ENCODE results near the gene P4HA3.

Gene P4HA3

DNA sequence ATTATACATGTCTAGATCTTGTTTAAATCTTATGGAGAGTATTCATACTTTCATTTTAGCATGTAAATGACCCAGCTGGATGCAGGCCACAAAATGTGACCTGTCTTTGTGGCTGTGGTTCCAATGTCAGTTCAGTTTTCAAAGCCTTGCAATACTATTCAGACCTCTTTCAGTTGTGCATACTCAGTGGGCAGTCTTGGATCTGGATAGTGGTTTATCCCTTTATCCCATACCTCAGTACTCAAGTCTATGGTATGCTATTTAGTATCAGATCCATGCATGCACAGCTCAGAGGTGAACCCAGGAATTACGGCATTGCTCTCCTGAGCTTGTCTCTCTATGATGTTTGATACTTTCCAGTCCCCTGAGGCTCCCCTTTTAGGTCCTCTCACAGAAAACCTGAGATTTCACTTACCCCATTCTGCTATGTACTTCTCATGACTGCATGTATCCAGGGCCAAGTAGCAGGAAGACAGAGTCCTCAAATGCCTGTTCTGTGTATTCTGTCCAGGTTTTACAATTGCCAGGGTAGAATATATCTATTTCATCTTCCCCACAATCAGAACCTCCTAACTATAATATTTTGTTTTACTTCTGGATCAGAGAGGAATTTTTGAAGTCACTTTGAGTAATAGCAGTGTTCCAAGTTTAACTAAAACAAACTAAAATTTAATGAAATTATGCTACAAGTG, 6.9 kb upstream of the P4HA3 start:
- DNase-seq (ENCODE audit: low spot score) = no peak
- no peak for FAIRE-seq

DNA sequence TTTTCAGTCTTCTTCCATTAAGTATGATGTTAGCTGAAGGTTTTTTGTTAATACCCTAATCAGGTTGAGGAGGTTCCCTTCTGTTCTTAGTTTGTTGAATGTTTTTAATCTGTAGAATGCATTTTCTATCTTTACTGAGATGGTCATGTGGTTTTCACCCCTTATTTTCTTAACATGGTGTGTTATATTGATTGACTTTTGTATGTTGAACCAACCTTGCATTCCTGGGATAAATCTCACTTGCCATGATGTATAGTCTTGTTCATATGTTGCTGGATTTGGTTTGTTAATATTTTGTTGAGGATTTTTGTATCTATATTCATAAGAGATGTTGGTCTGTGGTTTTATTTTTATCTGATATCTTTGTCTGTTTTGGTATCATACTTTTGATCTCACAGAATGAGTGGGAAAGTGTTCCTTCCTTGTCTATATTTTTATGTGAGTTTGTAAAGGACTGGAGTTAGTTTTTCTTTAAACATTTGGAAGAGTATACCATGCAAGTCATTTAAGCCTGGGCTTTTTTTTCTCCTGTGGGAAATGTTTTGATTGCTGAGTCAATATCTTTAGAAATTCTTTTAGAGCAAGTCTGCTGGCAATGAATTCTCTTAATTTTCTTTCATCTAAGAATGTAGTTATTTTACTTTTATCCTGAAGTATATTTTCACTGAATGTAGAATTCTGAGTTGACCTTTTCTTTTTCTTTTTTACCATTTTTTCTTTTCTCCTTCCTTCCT, 5.5 kb upstream of the P4HA3 start:
- no peak for FAIRE-seq
- DNase-seq (ENCODE audit: low spot score) = no peak

DNA sequence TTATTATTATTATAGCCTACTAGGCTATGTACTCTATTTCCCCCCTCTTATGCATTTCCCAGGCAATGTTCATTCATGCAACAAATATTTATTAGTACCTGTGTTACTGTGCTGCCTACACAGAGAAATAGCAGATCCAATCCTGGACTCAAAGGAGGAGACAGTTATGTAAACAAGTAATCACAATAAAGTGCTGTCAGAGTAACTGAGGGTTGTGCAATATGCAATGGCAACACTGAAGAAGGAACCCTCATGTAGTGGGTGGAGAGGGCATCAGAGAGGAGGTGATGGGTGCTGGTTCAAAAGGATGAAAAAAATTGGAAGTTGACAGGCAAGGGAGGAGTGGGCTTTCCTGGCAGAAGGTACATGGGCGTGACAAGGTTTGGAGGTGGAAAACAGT, 886 bp upstream of the P4HA3 start:
- DNase-seq (ENCODE audit: low spot score) (no peak), FAIRE-seq (no peak)

DNA sequence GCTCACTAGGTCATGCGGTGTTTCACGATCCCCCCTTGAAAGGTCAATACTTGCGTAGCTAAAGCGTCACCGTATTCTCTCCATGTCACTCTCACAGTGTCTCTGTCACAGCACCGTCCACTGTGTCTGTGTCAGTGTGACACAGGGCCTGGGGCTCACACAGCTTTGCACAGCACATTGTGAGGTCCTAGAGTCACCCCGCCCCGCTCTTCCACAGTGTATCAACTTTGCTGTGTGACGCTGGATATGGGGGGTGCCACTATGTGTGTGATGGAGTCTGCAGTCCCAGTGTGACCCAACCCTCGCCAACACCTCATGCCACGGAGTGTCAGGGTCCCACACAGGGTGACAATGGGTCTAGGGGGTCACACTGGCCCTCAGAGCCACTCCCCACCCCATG, 583 bp downstream of the P4HA3 start:
- no peak for DNase-seq (ENCODE audit: low spot score)
- FAIRE-seq = no peak

DNA sequence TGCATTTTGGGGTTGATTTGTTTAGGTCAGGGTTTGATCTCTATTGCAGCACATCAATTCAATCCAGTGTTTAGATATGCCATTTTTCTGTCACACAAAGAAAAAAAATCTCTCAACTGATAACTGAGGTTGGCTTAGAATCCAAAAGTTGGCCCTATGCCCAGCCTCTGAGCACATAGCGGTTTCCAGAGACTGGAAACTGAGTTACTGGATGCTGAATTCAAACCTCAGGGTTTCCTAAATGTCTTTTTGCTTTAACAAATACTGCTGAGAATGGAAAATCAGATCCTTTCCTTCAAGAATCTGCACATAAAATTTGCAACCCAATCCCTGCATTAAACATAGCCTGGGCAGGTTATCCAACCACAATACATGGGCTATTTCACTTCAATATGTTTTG, 4.0 kb downstream of the P4HA3 start:
- FAIRE-seq = no peak

DNA sequence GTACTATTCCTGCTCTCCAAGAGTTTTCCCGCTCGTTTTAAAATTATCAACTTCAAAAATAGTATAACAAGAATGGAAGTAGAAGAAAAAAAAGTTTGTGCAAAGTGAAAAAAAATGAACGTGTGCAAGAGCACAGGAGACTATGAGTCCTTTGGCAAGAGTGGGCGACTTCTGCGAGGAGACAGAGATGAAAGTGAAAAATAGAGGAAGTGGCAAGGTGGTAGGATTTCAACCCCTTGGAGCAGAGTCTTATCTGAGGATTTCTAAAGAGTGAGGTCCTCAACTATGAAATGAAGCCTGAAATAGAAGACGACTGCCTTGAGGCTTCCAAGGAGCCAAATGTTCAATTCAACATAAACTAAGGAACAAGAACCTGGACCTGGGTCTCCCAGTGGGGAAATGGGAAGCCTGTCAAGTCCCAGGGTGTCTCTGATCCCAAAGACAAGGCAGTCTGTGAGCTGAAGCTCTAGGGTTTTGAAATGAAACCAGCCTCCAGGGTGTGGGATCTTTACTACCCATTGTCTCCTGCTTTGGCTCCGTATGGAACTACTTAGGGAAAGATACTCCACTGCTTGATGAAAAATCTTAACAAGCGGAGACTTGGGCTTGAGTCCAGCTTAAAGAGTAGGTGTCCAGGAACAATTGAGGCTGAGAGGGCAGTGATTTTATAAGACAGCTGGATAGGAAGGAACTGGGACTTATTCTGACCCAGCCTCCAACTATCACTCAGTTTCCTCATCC, 4.8 kb downstream of the P4HA3 start:
- DNase-seq (ENCODE audit: low spot score) (no peak), FAIRE-seq (no peak)

More for the DNA sequence above, 4.0 kb downstream of the P4HA3 start:
- DNase-seq (ENCODE audit: low spot score) = no peak

DNA sequence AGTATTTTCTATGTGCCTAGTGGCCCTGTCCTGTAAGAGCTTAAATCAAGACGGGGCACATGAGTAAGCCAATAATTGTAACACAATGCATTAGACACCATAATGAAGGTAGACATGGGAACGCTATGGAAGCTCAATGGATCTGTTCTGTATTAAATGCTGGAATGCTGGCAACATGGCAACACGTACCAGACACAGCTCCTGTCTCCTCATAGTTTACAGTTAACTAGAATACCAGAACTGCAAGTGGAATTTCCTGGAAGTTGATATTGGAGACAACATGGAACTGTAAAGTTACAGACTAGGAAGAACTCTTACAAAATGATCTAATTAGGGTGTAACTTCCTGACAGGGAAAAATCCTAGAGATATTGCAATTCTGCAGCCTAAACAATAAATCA, 12.4 kb downstream of the P4HA3 start:
- no peak for DNase-seq (ENCODE audit: low spot score)
- no peak for FAIRE-seq

DNA sequence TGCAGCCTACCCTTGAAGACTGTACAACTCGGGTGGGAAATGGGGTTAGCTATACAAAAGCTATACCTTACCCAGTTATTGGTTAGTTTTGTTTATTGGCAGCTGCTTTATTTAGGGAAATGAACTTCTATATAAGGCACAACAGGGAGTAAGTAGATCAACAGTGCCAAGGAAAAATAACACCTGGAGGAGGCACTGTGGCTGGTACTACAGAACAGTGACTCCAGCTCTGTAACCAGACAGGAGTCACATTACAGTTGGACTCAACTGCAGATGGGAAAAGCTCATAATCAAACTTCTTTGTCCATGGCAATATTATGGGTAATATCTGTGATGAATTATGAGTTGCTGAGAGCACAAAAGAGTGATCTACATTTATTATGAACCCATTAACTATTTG, 14.0 kb downstream of the P4HA3 start:
- no peak for FAIRE-seq
- DNase-seq (ENCODE audit: low spot score) = no peak

DNA sequence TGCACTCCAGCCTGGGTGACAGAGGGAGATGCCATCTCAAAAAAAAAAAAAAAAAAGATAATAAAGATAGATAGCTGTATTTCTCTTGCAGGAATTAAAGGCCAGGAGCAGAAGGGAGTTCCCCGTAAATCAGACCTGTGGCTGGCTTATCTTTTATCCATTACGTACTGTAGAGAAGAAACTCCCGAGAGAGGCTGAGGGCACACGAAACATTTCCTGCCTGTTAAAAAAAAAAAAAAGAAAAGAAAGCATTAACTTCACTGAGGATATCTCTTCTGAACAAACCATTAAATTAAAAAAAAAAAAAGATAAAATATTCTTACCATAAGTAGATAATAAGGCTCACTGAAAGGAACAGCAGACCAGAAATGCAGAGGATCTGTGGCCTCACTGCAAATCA, 22.5 kb downstream of the P4HA3 start:
- DNase-seq (ENCODE audit: low spot score) = no peak
- FAIRE-seq = no peak

DNA sequence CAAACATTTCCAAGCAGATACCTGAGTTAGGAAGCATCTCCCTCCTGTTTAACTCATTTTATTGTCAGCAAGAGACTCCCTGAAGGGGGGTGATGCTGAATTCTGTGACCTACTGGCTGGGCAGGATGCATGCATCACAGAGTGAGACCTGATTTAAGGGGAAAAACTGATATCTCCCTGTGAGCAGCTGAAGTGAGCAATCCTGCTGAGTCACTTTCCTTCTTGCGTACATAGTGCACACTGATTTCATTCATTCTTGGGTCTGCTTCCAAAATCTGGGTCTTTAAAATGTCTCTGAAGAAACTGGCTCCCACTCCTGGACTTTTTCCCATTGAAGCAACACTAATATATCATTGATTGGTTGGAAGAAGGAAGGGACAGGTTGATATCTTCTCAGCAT, 23.3 kb downstream of the P4HA3 start:
- peak; percentile 66 for DNase-seq (ENCODE audit: low spot score)
- FAIRE-seq = no peak

DNA sequence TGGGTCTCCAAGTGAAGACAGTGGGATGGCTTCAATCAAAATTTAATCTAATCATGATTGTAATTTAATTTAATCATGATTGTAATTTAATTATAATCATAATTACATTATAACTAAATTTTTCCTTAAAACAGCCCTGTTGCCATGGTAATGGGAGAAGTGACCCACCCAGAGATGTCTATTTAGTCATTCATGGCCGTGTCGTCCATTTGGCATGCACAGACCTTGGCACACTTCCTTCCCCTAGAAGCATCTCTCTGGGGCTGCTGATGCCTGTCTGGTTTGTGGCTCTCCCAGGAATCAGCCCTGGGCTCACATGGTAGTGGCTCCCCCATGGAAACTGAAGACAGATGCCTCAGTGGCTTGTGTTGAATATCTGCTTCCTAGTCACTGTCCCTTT, 27.0 kb downstream of the P4HA3 start:
- FAIRE-seq = no peak
- no peak for DNase-seq (ENCODE audit: low spot score)

DNA sequence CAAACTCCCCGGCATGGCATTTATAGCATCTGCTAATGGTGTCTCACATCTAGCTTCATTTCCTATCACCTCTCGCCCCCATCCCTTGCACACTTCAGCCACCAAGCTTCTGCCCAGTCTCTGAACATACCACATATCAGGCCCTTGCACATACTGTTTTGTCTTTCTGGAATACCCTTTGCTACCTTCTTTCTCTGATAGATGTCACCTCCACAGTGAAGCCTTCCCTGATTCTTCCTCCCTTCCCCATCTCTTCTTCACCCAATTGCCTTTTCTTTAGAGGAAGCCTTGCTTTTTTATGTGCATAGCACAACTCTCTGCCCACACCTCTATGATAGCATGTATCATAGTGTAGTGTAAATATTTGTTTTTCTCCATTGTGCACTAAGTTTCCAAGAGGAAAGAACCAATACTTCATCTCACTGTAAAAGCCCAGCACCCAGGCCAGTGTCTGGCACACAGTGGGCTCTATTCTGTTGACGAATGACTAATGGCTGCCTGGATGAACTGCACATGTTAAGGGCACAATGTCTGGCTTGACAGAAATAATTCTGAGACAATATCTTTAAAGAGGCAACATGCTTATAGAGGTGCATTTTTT, 27.8 kb downstream of the P4HA3 start:
- FAIRE-seq (no peak), DNase-seq (ENCODE audit: low spot score) (no peak)

DNA sequence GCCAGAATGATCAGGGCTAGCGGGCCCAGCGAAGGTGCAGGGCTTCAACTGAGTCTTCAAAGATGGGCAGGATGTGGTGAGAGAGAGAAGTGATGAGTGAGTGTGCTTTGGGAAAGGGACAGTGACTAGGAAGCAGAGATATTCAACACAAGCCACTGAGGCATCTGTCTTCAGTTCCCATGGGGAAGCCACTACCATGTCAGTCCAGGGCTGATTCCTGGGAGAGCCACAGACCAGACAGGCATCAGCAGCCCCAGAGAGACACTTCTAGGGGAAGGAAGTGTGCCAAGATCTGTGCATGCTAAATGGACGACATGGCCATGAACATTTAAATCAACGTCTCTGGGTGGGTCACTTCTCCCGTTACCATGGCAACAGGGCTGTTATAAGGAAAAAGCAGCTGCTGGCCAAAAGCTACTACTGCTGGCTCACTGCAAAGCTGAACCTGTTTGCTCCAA, 28.5 kb downstream of the P4HA3 start:
- FAIRE-seq = no peak
- no peak for DNase-seq (ENCODE audit: low spot score)

DNA sequence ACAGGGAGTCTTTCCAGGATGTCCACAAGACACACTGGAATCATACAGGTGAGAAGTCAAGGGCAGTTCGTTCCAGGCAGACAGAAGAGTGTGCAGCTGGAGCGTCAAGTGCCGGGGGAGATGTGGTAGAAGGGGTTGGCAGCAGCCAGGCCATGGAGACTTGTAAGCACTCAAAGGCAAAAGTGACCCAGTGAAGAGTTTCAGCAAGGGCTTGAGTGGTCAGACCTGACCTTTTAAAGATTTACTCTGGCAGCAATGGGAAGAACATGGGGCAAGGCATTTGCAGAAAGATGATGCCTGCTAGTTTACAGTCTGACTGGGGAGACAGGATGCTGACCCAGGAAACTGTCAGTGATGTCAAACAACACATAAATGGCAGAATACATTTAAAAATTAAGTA, 29.0 kb downstream of the P4HA3 start:
- FAIRE-seq = no peak
- no peak for DNase-seq (ENCODE audit: low spot score)

DNA sequence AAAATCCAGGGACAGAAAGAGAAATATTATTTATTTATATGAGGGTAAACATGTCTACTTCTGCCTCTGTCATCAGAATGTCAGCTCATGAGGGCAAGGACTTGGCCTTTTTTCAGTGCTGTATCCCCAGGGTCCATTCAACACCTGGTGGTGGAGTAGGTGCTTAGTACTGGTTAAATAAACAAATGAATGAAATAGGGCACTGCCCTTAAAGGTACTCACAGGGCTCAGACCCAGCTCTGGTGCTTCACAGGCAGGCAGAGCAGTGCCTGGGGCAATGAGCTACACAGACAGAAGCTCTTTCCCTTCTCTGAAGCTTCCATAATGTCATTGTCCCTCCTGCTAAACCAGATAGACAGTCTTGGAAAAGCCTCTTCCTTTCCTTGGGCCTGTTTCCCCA, 30.9 kb downstream of the P4HA3 start:
- DNase-seq (ENCODE audit: low spot score) = no peak
- FAIRE-seq = no peak

DNA sequence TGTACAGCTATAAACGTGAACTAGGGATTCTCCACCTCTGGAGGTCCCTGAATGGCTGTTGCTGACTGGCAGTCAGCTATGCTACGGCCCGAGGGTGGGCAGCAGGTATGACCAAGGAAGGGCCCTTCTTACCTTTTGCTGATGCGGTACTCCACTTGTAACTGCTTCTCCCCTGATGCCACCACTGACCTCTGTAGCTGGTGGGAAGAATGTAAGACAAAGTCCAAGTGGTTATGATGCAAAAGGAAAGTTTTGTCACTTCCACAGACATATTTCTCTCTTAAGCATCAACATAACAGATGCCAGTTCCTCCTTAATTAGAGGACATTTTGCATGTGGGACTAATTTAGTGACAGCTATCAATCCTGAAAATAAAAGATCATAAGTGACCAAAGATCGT, 32.2 kb downstream of the P4HA3 start:
- no peak for DNase-seq (ENCODE audit: low spot score)
- FAIRE-seq = no peak

DNA sequence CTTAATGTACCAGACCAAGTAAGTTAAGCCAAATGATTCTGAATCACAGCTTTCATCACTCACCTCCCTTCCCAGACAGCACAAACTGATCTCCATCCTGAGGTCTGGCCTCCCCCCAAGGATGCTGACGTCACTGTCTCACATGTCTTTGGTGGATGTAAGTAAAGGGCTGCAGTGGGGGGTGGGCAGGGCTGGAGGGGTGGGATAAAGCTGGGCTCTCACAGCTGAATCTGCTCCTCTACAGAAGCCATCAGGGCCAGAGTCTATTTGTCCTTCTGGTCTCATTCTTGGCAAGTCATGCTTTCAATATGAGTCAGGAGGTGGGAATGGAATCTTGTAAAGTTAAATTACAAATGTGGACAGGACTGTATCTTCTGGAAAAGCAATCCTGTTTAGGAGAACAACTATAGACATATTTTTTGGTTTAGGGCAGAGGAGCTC, 32.7 kb downstream of the P4HA3 start:
- DNase-seq (ENCODE audit: low spot score) = peak; percentile 68
- peak; percentile 23 for FAIRE-seq

DNA sequence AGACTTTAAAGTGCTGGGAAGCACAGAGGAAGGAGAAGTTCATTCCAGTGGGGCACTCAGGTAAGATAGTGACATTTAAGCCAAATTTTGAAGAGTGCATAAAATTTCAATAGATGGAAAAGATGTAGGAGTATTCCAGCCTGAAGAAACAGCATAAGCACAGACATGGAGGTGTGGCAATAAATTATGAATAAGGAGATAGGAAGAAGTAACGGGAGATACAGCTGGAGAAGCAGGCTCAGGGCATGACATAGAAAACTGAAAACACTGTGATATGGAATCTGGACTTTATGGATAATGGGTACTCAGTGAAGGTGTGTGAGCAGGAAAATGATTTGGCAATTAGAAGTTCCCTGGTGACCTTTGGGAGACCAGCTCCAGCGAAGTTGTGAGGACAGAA, 33.3 kb downstream of the P4HA3 start:
- DNase-seq (ENCODE audit: low spot score) (no peak), FAIRE-seq (no peak)

DNA sequence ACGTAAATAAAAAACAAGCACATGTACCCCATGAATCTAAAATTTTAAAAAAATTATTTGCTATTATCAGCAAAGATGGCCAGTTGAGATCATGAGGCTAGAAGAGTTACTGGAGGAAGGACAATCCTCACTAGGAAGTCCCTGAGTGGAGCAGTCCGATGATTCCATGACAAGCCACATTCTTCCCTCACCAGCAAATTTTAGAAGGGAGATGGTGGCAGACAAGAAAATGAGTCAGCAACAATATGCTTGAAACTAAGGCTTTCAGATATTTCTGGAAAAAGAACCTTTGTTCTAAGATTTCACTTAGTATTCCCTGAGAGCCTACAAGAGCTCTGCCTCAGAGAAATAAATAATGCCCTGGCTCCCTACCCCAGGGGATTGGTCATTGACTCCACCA, 34.9 kb downstream of the P4HA3 start:
- FAIRE-seq (no peak), DNase-seq (ENCODE audit: low spot score) (no peak)

DNA sequence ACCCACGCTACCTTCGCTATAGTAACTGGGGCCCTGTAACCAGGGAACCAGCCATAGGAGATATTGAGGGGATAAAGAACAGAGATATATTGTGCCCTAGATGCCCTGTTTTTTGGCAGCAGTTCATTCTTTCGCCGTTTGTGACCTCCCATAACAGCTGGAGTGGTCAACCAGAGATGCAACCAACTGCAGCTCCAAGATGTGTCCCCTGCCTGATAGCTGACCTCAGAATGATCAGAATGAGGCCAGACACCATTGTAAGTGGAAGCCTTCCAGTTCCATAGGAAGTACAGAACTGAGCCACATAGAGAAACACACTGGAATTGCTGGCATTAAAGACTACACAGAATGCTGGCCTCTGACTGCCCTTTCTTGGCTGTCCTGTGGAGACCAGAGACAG, 39.2 kb downstream of the P4HA3 start:
- no peak for FAIRE-seq
- DNase-seq (ENCODE audit: low spot score) = no peak

DNA sequence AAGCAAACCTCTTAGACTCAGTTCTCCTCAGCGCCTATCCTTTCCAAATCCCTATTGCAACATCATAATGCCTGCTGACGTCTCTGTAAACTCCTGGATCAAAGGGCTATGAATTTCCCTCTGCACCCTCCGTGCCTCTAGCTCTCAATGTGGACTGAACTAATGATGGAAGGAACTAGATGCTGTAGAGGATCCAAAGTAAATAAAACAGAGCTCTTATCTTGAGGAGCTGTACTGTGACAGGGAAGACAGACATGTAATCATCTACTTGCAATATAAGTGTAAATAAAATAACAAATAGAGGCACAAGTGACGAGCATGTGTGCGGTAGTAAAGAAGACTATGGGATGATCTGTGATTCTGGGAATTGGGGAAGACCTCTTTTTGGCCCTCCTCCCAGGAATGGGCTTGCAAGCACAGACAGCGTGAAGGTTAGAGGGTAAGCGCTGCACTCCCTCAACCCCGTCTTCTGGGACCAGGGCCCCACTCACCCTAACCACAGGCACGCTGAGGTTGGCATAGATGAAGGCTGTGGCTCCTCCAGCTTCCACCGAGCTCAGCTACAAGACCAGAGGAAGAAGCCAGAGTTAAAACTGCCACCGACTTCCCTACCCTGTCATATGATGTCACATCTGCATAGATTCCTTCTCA, 42.2 kb downstream of the P4HA3 start:
- DNase-seq (ENCODE audit: low spot score) = peak; percentile 60
- no peak for FAIRE-seq

DNA sequence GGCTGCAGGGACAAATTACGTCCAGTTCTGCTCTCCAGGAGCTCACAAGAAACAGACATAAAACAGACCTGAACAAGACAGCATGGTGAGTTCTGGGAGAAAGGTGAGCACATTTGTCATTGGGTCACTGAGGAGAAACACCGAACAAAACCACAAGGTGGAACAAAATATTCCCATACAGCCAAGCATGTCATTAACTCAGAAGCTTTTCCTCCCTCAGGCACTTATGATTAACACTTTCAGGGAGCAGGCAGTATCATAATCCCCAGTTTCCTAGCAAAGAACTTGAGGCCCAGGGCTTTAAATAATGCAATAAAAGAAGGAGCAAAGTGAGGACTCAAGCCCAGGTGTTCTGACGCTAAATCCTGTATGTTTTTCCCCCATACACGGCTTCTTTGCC, 43.0 kb downstream of the P4HA3 start:
- no peak for FAIRE-seq
- no peak for DNase-seq (ENCODE audit: low spot score)
